K562 (cell line): Measurements from ENCODE around the gene ZNF761. TPM values are rescaled to one million over a fixed set of nuclear protein-coding genes. Genes with fewer than 3 reads are reported as not detected.
"Not testable (repeated sequence)": the region's sequence is repeated elsewhere in the genome, so short reads cannot be mapped to it uniquely, and the experiment has no call there.

Experiments used
- ATAC-seq: fragments of 200-7000 bp; cut with Tn5 transposase; 3 replicates; pipeline ENCODE4 v1.9.1; 2020; ENCODE audit warnings: moderate library complexity
- BruUV-seq: library from RNA; stranded (reverse); fragments of 400-500 nt; replicated peaks from 2 replicates; lab custom pipeline; 2021; lab: Mats Ljungman, UMichigan
- CTCF ChIA-PET: fragments of 300-600 bp; formaldehyde crosslinking; extraction: SDS; loops from one replicate; lab custom pipeline; 2021; ENCODE audit warnings: low intra/inter-chr PET ratio; lab: Yijun Ruan, JAX
- POLR2A ChIA-PET: fragments of 300-600, 350-650 bp; sonication (Branson Sonifier 250); formaldehyde crosslinking; extraction: SDS; loops from one replicate; lab custom pipeline; 2021; ENCODE audit warnings: antibody characterized with exemption, inconsistent platforms; lab: Yijun Ruan, JAX
- DNase-seq, 4 experiments: peaks; one replicate each; pipeline versions ENCODE4 v3.0.0 to v3.0.0-alpha.2; 2011 to 2018; ENCODE audit warnings: low spot score in 3 of 4, mixed read lengths in 3 of 4; ENCODE audit errors: extremely low read depth in 1 of 4
- FAIRE-seq: peaks from 2 replicates; lab custom pipeline; 2011; peaks lifted over from hg19 to GRCh38; lab: Jason Lieb, UNC
- H2AFZ ChIP-seq: 2 replicates; pipeline ENCODE4 v1.6.0; 2011; ENCODE audit warnings: low read depth, low read length, control low read depth, inconsistent platforms
- H3K27ac ChIP-seq: fragments of 200-600 bp; 3 replicates; pipeline ENCODE4 v1.8.0; 2011; ENCODE audit warnings: low read depth, mild to moderate bottlenecking, control low read depth, inconsistent platforms, low read length, moderate library complexity, mixed read lengths; ENCODE audit errors: extremely low read depth
- H3K27me3 ChIP-seq, 2 experiments: fragments of 300-600 bp in 1 of 2; 2 replicates in 1 of 2; 3 replicates in 1 of 2; pipeline versions ENCODE4 v1.6.0 to v1.8.0; 2011; ENCODE audit warnings: inconsistent platforms in 2 of 2, low read length in 2 of 2, mild to moderate bottlenecking in 1 of 2, mixed read lengths in 1 of 2, moderate library complexity in 1 of 2; ENCODE audit not compliant: control insufficient read depth in 2 of 2, insufficient read depth in 2 of 2
- H3K36me3 ChIP-seq: fragments of 300-600 bp; 3 replicates; pipeline ENCODE4 v1.8.0; 2011; ENCODE audit warnings: mild to moderate bottlenecking, low read length, inconsistent platforms; ENCODE audit not compliant: control insufficient read depth, insufficient read depth
- H3K4me1 ChIP-seq, 2 experiments: fragments of 200-600 bp in 1 of 2; replicated peaks in 1 of 2; 2 replicates in 1 of 2; 3 replicates in 1 of 2; pipeline versions ENCODE4 v1.5.1 to v1.8.0; 2011; ENCODE audit warnings: inconsistent platforms in 2 of 2, low read length in 2 of 2, mild to moderate bottlenecking in 1 of 2, mixed read lengths in 1 of 2, moderate library complexity in 1 of 2; ENCODE audit not compliant: control insufficient read depth in 2 of 2, insufficient read depth in 2 of 2
- H3K4me2 ChIP-seq: 2 replicates; pipeline ENCODE4 v1.6.1; 2011; ENCODE audit warnings: low read length, control low read depth, inconsistent platforms, mixed read lengths; ENCODE audit not compliant: insufficient read depth
- H3K4me3 ChIP-seq: fragments of 200-600 bp; sonication (generic), shearing (Covaris generic); 2 replicates; pipeline ENCODE4 v1.5.1; 2016; ENCODE audit warnings: control low read depth, inconsistent platforms
- H3K79me2 ChIP-seq: fragments of 200-600 bp; 3 replicates; pipeline ENCODE4 v1.8.0; 2011; ENCODE audit warnings: low read length, inconsistent platforms; ENCODE audit not compliant: control insufficient read depth, insufficient read depth
- H3K9ac ChIP-seq, 2 experiments: 2 replicates each; pipeline versions ENCODE4 v1.6.0 to v1.6.1; 2011; ENCODE audit warnings: low read depth in 2 of 2, low read length in 2 of 2, control low read depth in 1 of 2, inconsistent platforms in 1 of 2, mild to moderate bottlenecking in 1 of 2, mixed read lengths in 1 of 2; ENCODE audit not compliant: insufficient read depth in 1 of 2
- H3K9me1 ChIP-seq: one replicate; pipeline ENCODE4 v1.6.0; 2011; ENCODE audit warnings: inconsistent platforms, mild to moderate bottlenecking, low read length, moderate library complexity; ENCODE audit not compliant: control insufficient read depth, insufficient read depth
- H3K9me3 ChIP-seq: replicated peaks from 2 replicates; pipeline ENCODE4 v1.5.1; 2011; ENCODE audit warnings: low read depth, low read length, inconsistent platforms; ENCODE audit not compliant: control insufficient read depth, insufficient read depth
- H4K20me1 ChIP-seq: replicated peaks from 2 replicates; pipeline ENCODE4 v1.6.1; 2011; ENCODE audit warnings: low read length, inconsistent platforms, mixed read lengths; ENCODE audit not compliant: control insufficient read depth, insufficient read depth
- CEBPB ChIP-seq: fragments of 450-650 bp; IDR thresholded peaks from 2 replicates; pipeline ENCODE4 v1.6.1; 2016; ENCODE audit warnings: missing genetic modification characterization, missing compliant biosample characterization
- CHD1 ChIP-seq: fragments of 200-600 bp; sonication (generic); IDR thresholded peaks from one replicate; pipeline ENCODE4 v1.6.1; 2012; ENCODE audit warnings: mild to moderate bottlenecking, moderate library complexity, low read length, inconsistent platforms
- PHB2 ChIP-seq: fragments of 450-650 bp; IDR thresholded peaks from 2 replicates; pipeline ENCODE4 v1.6.1; 2017; ENCODE audit warnings: low read depth
- ZNF12 ChIP-seq: sonication (generic); formaldehyde crosslinking; IDR thresholded peaks from 2 replicates; pipeline ENCODE4 v1.4.0; 2020; ENCODE audit warnings: mild to moderate bottlenecking, missing genetic modification reagents
- ZNF140 ChIP-seq: fragments of 250-450 bp; sonication (Bioruptor Pico); IDR thresholded peaks from 2 replicates; pipeline ENCODE4 v1.8.0; 2021; ENCODE audit warnings: moderate library complexity, mild to moderate bottlenecking, inconsistent platforms
- ZNF274 ChIP-seq: IDR thresholded peaks from 2 replicates; pipeline ENCODE4 v1.6.1; 2011; ENCODE audit warnings: low read depth, mild to moderate bottlenecking, low read length, moderate library complexity, borderline replicate concordance
- WGBS: fragments of 100-300 bp; shearing (Covaris generic); methylation state at CpG from one replicate; pipeline ENCODE4 v1.1.6; 2016; ENCODE audit warnings: low coverage, mixed read lengths; ENCODE audit not compliant: insufficient coverage; ENCODE audit errors: missing lambda C conversion rate; 5-methylcytosine and 5-hydroxymethylcytosine counted together
- in situ Hi-C: fragments of 300-500 bp; cut with MboI; formaldehyde crosslinking; loops from 4 replicates; pipeline ENCODE4 v1.15.0; 2018; ENCODE audit warnings: inconsistent platforms, mixed read lengths
- intact Hi-C: fragments of 100-400 bp; cut with micrococcal nuclease; formaldehyde crosslinking; loops from 2 replicates; pipeline ENCODE4 v1.14.2; 2022
- polyA plus RNA-seq, 8 experiments: library from polyadenylated mRNA; depleted of rRNA in 4 of 8; stranded (reverse) in 5 of 8; unstranded in 3 of 8; fragments of >200 nt; fragmentation: Nextera tagmentation in 2 of 8; fragmentation: Illumina TruSeq in 1 of 8; extraction: Ambion mirVana in 2 of 8; extraction: Trizol in 1 of 8; gene quantifications; 2 replicates each; pipeline versions ENCODE4 v1.2.1 to v1.2.3, GENCODE V29; 2011 to 2014; ENCODE audit warnings: inconsistent platforms in 1 of 8, missing spikeins in 1 of 8
- total RNA-seq, 7 experiments: library from RNA; depleted of rRNA in 6 of 7; stranded (reverse); fragments of >200 nt in 6 of 7; fragmentation: Illumina TruSeq in 2 of 7; extraction: Trizol in 2 of 7; gene quantifications; 2 replicates each; pipeline versions ENCODE4 v1.2.1 to v1.2.3, GENCODE V29; 2011 to 2021; ENCODE audit warnings: low replicate concordance in 1 of 7

Gene ZNF761
- total and polyA plus RNA-seq, 9 of the 15 experiments (the other 6 are each of a cell fraction or from before 2014, with no cell fraction given), result 10.3 to 30.2 (median 17.0) TPM

GRCh38 chr19:53492153-53492552 lies 60.4 kb downstream of the ZNF761 start:
- no peak overlapping the region for H3K9ac ChIP-seq
- H3K9me1 ChIP-seq, result no peaks in the 10 kb centered on the region
- H3K4me3 ChIP-seq, result no peak overlapping the region
- intact Hi-C loops, result no loop called here
- no TSS peak for BruUV-seq
- H3K36me3 ChIP-seq, result peaks cover 36% of the 10 kb centered on the region
- H3K27me3 ChIP-seq, result no peaks in the 10 kb centered on the region
- peaks cover 26% of the 10 kb centered on the region for H3K9me3 ChIP-seq
- TF ChIP-seq ZNF140, result no peak
- no peak for TF ChIP-seq PHB2
- TF ChIP-seq ZNF12 (CRISPR knock-in tag), result no peak
- TF ChIP-seq CHD1, result no peak
- 0 out of 2 replicates have a peak, but pooled peaks have one; percentile 54 for TF ChIP-seq ZNF274
- ATAC-seq, result no peak
- no peak overlapping the region for H3K4me2 ChIP-seq
- H3K27ac ChIP-seq, result no peak overlapping the region
- no peaks in the 10 kb centered on the region for H3K79me2 ChIP-seq
- no peak for FAIRE-seq
- 44% methylated on average over 5 of the region's 5 CpGs for WGBS
- H3K4me1 ChIP-seq, result no peaks in the 10 kb centered on the region
- POLR2A ChIA-PET, result no interaction called here
- H4K20me1 ChIP-seq, result no peaks in the 10 kb centered on the region
- CTCF ChIA-PET, result no interaction called here
- in situ Hi-C loops, result no loop called here
- H2AFZ ChIP-seq, result no peak overlapping the region
- no peak for DNase-seq

- POLR2A ChIA-PET, ATAC-seq, CTCF ChIA-PET, intact Hi-C loops, FAIRE-seq, H2AFZ ChIP-seq, H3K79me2 ChIP-seq, DNase-seq, BruUV-seq, H3K27ac ChIP-seq, H3K9me3 ChIP-seq, H3K27me3 ChIP-seq, H3K36me3 ChIP-seq, H3K4me1 ChIP-seq, in situ Hi-C loops, H3K4me2 ChIP-seq, H3K4me3 ChIP-seq, H3K9ac ChIP-seq, H3K9me1 ChIP-seq, H4K20me1 ChIP-seq: not testable (repeated sequence)
- 0 out of 2 replicates have a peak, but pooled peaks have one; percentile 17 for TF ChIP-seq CEBPB (tag)
- WGBS, result 22% methylated on average over 11 of the region's 11 CpGs
Measured at GRCh38 chr19:53497311-53498023, 65.7 kb downstream of the ZNF761 start.
